H9 (cell line): ENCODE measurements around the gene KREMEN1. TPM values are rescaled to one million over a fixed set of nuclear protein-coding genes. Genes with fewer than 3 reads are reported as not detected.

Source experiments
- DNase-seq: peaks from one replicate; pipeline ENCODE4 v3.0.0-alpha.2; 2017
- H2AFZ ChIP-seq: one replicate; pipeline ENCODE4 v1.6.1; 2013; ENCODE audit warnings: mild to moderate bottlenecking, low read length, control low read depth, moderate library complexity
- H2AK5ac ChIP-seq: 2 replicates; pipeline ENCODE4 v1.6.1; 2013; ENCODE audit warnings: low read length, control low read depth, mixed read lengths; ENCODE audit not compliant: insufficient read length
- H2BK120ac ChIP-seq: one replicate; pipeline ENCODE4 v1.6.1; 2013; ENCODE audit warnings: low read depth, mild to moderate bottlenecking, low read length, control low read depth, inconsistent platforms; ENCODE audit not compliant: poor library complexity, severe bottlenecking
- H2BK12ac ChIP-seq: 2 replicates; pipeline ENCODE4 v1.6.1; 2013; ENCODE audit warnings: low read length, control low read depth, mixed read lengths, low read depth; ENCODE audit not compliant: insufficient read length
- H2BK15ac ChIP-seq: 2 replicates; pipeline ENCODE4 v1.6.1; 2013; ENCODE audit warnings: low read depth, low read length, control low read depth
- H2BK20ac ChIP-seq: one replicate; pipeline ENCODE4 v1.6.1; 2013; ENCODE audit warnings: low read depth, mild to moderate bottlenecking, low read length, control low read depth, inconsistent platforms; ENCODE audit not compliant: poor library complexity, severe bottlenecking
- H2BK5ac ChIP-seq: 2 replicates; pipeline ENCODE4 v1.6.1; 2013; ENCODE audit warnings: low read length, control low read depth, mixed read lengths; ENCODE audit not compliant: insufficient read length
- H3K14ac ChIP-seq: 2 replicates; pipeline ENCODE4 v1.6.1; 2013; ENCODE audit warnings: low read length, control low read depth; ENCODE audit not compliant: insufficient read depth
- H3K18ac ChIP-seq: 2 replicates; pipeline ENCODE4 v1.6.1; 2013; ENCODE audit warnings: low read depth, mild to moderate bottlenecking, mixed read lengths, low read length, control low read depth; ENCODE audit not compliant: insufficient read length
- H3K23ac ChIP-seq: 2 replicates; pipeline ENCODE4 v1.6.1; 2013; ENCODE audit warnings: low read length, control low read depth, mixed read lengths, low read depth; ENCODE audit not compliant: insufficient read length
- H3K23me2 ChIP-seq: 2 replicates; pipeline ENCODE4 v1.6.1; 2013; ENCODE audit warnings: low read depth, mild to moderate bottlenecking, mixed read lengths, low read length, control low read depth; ENCODE audit not compliant: insufficient read length, poor library complexity, severe bottlenecking
- H3K27ac ChIP-seq: 2 replicates; pipeline ENCODE4 v1.5.1; 2013; ENCODE audit warnings: low read length, control low read depth, mixed read lengths, low read depth; ENCODE audit not compliant: insufficient read length
- H3K27me3 ChIP-seq: 2 replicates; pipeline ENCODE4 v1.6.1; 2013; ENCODE audit warnings: low read length, control low read depth, inconsistent platforms; ENCODE audit not compliant: insufficient read depth
- H3K4ac ChIP-seq: 2 replicates; pipeline ENCODE4 v1.6.1; 2013; ENCODE audit warnings: low read depth, mild to moderate bottlenecking, control low read depth, inconsistent platforms, low read length, moderate library complexity
- H3K4me1 ChIP-seq: 2 replicates; pipeline ENCODE4 v1.6.1; 2013; ENCODE audit warnings: low read length, control low read depth, inconsistent platforms; ENCODE audit not compliant: insufficient read depth
- H3K4me2 ChIP-seq: 2 replicates; pipeline ENCODE4 v1.6.1; 2013; ENCODE audit warnings: low read length, control low read depth, mixed read lengths; ENCODE audit not compliant: insufficient read length, insufficient read depth
- H3K56ac ChIP-seq: 2 replicates; pipeline ENCODE4 v1.6.1; 2013; ENCODE audit warnings: low read depth, mild to moderate bottlenecking, mixed read lengths, low read length, control low read depth; ENCODE audit not compliant: insufficient read length
- H3K79me1 ChIP-seq: 2 replicates; pipeline ENCODE4 v1.6.1; 2013; ENCODE audit warnings: low read depth, mild to moderate bottlenecking, moderate library complexity, low read length, control low read depth, inconsistent platforms; ENCODE audit not compliant: insufficient read depth, poor library complexity, severe bottlenecking
- H3K79me2 ChIP-seq: 2 replicates; pipeline ENCODE4 v1.6.1; 2013; ENCODE audit warnings: low read length, control low read depth, inconsistent platforms; ENCODE audit not compliant: insufficient read depth
- H3K9ac ChIP-seq: 2 replicates; pipeline ENCODE4 v1.6.1; 2013; ENCODE audit warnings: low read length, control low read depth, mixed read lengths; ENCODE audit not compliant: insufficient read length; ENCODE audit errors: extremely low read depth
- H3K9me3 ChIP-seq: one replicate; pipeline ENCODE4 v1.6.1; 2013; ENCODE audit warnings: low read depth, low read length, inconsistent platforms; ENCODE audit not compliant: control insufficient read depth
- H3T11ph ChIP-seq: one replicate; pipeline ENCODE4 v1.6.1; 2013; ENCODE audit warnings: mild to moderate bottlenecking, low read length, control low read depth, inconsistent platforms
- H4K20me1 ChIP-seq: one replicate; pipeline ENCODE4 v1.6.1; 2013; ENCODE audit not compliant: control insufficient read depth, insufficient read length, insufficient read depth
- H4K5ac ChIP-seq: 2 replicates; pipeline ENCODE4 v1.6.1; 2013; ENCODE audit warnings: low read depth, mild to moderate bottlenecking, mixed read lengths, low read length, control low read depth; ENCODE audit not compliant: insufficient read length
- H4K8ac ChIP-seq: replicated peaks from 2 replicates; pipeline ENCODE4 v1.6.1; 2013; ENCODE audit warnings: low read length, control low read depth, mixed read lengths, low read depth; ENCODE audit not compliant: insufficient read length
- H4K91ac ChIP-seq: 2 replicates; pipeline ENCODE4 v1.6.1; 2013; ENCODE audit warnings: low read depth, mild to moderate bottlenecking, moderate library complexity, mixed read lengths, low read length, control low read depth; ENCODE audit not compliant: insufficient read length
- H3K27ac Mint-ChIP-seq, 3 experiments: 2 replicates in 2 of 3; 3 replicates in 1 of 3; pipeline ENCODE4 v1.8.0; 2020 to 2021; ENCODE audit warnings: mixed read lengths in 3 of 3, mild to moderate bottlenecking in 1 of 3, moderate library complexity in 1 of 3
- H3K27me3 Mint-ChIP-seq: 2 replicates; pipeline ENCODE4 v1.8.0; 2021; ENCODE audit warnings: low read depth, mild to moderate bottlenecking, moderate library complexity, mixed read lengths
- H3K36me3 Mint-ChIP-seq, 3 experiments: 2 replicates in 2 of 3; 3 replicates in 1 of 3; pipeline ENCODE4 v1.8.0; 2020 to 2021; ENCODE audit warnings: low read depth in 3 of 3, mixed read lengths in 3 of 3; ENCODE audit not compliant: insufficient read depth in 1 of 3
- H3K4me1 Mint-ChIP-seq, 2 experiments: 2 replicates each; pipeline ENCODE4 v1.8.0; 2020; ENCODE audit warnings: mixed read lengths in 2 of 2
- H3K4me3 Mint-ChIP-seq, 2 experiments: 2 replicates in 1 of 2; 3 replicates in 1 of 2; pipeline ENCODE4 v1.8.0; 2020 to 2021; ENCODE audit warnings: mild to moderate bottlenecking in 2 of 2, mixed read lengths in 2 of 2, moderate library complexity in 1 of 2
- H3K9me3 Mint-ChIP-seq, 2 experiments: 2 replicates in 1 of 2; 3 replicates in 1 of 2; pipeline ENCODE4 v1.8.0; 2020; ENCODE audit warnings: mild to moderate bottlenecking in 2 of 2, mixed read lengths in 2 of 2, moderate library complexity in 1 of 2
- WGBS: extraction: QIAGEN DNeasy Blood & Tissue Kit; methylation state at CpG from one replicate; pipeline ENCODE4 v1.1.7; 2013; ENCODE audit warnings: missing lambda C conversion rate, low lambda C conversion rate, mixed read lengths; ENCODE audit not compliant: insufficient read length; ENCODE audit errors: extremely low coverage; 5-methylcytosine and 5-hydroxymethylcytosine counted together
- total RNA-seq: library from RNA; stranded (reverse); gene quantifications from 2 replicates; pipeline ENCODE4 v1.2.1, GENCODE V29; 2021
- TF ChIP-seq, protein P1 (sequence below): fragments of 200-600 bp; sonication (generic); conservative IDR thresholded peaks from 3 replicates; pipeline ENCODE4 v1.8.0; 2021; ENCODE audit warnings: antibody characterized with exemption, mild to moderate bottlenecking

Gene KREMEN1
- total RNA-seq, 1 experiment from 2014 or later = 2.4 TPM

DNA sequence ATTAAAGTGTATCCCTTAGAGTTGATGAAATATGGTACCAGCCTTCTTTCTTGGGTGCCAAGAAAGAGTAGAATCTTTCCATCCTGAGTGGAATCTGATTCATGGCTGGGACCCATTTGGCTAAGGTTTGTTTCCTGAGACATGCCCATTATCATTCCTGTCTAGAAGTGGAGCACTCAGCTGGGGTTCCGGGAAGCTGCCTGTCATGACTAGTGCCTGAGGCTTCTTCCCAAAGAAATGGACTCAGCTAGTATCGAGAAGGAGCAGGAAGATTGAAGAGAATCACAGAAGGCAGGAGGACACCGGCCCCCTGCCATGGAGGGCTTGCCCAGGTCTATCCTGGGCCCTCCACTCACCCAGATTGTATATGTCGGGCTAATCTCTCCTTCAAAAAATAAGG lies 57.6 kb downstream of the KREMEN1 start:
- WGBS = no CpG with 5 or more reads among the region's 4 CpGs
- H3K23ac ChIP-seq = no peak overlapping the region
- no peak overlapping the region for H2BK5ac ChIP-seq
- no peak overlapping the region for H4K5ac ChIP-seq
- DNase-seq = no peak
- no peak overlapping the region for H2BK120ac ChIP-seq
- H3K9ac ChIP-seq = no peak overlapping the region
- no peaks in the 10 kb centered on the region for H3K9me3 ChIP-seq
- H3K18ac ChIP-seq = no peak overlapping the region
- Mint-ChIP-seq H3K36me3 (peaks cover 3 to 4% (median 4%) of the 10 kb centered on the region in 3 experiments; a peak in 4 of 7 replicates), H3K27me3 (no peaks in the 10 kb centered on the region), H3K27ac (no peak overlapping the region; a peak in 1 of 7 replicates), H3K9me3 (peaks cover 4 to 7% of the 10 kb centered on the region in 2 experiments; a peak in 2 of 5 replicates), H3K4me3 (no peak overlapping the region), H3K4me1 (peaks cover 3 to 4% of the 10 kb centered on the region in 2 experiments)
- no peak overlapping the region for H3K4me2 ChIP-seq
- no peaks in the 10 kb centered on the region for H3K23me2 ChIP-seq
- no peaks in the 10 kb centered on the region for H3K4me1 ChIP-seq
- H3K27ac ChIP-seq = no peak overlapping the region
- no peak overlapping the region for H2BK20ac ChIP-seq
- no peaks in the 10 kb centered on the region for H4K20me1 ChIP-seq
- H3K56ac ChIP-seq = no peak overlapping the region
- H4K8ac ChIP-seq = no peak overlapping the region
- no peaks in the 10 kb centered on the region for H3K79me2 ChIP-seq
- TF ChIP-seq, protein P1, sequence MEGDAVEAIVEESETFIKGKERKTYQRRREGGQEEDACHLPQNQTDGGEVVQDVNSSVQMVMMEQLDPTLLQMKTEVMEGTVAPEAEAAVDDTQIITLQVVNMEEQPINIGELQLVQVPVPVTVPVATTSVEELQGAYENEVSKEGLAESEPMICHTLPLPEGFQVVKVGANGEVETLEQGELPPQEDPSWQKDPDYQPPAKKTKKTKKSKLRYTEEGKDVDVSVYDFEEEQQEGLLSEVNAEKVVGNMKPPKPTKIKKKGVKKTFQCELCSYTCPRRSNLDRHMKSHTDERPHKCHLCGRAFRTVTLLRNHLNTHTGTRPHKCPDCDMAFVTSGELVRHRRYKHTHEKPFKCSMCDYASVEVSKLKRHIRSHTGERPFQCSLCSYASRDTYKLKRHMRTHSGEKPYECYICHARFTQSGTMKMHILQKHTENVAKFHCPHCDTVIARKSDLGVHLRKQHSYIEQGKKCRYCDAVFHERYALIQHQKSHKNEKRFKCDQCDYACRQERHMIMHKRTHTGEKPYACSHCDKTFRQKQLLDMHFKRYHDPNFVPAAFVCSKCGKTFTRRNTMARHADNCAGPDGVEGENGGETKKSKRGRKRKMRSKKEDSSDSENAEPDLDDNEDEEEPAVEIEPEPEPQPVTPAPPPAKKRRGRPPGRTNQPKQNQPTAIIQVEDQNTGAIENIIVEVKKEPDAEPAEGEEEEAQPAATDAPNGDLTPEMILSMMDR = no peak
- no peak overlapping the region for H3K4ac ChIP-seq
- H3K14ac ChIP-seq = no peak overlapping the region
- H2AFZ ChIP-seq = no peak overlapping the region
- no peak overlapping the region for H4K91ac ChIP-seq
- no peak overlapping the region for H2BK12ac ChIP-seq
- no peak overlapping the region for H3T11ph ChIP-seq
- H2AK5ac ChIP-seq = no peak overlapping the region
- no peak overlapping the region for H2BK15ac ChIP-seq
- H3K79me1 ChIP-seq = no peaks in the 10 kb centered on the region
- H3K27me3 ChIP-seq = no peaks in the 10 kb centered on the region
